Vagina (tissue), 2 donors: Measurements from ENCODE around the gene SP140L.

Experiments used
- POLR2A ChIP-seq, 2 donors: fragments of 450-650 bp; IDR thresholded peaks; one replicate each; pipeline ENCODE4 v1.6.1; 2017; ENCODE audit warnings: antibody characterized with exemption in 2 of 2, mild to moderate bottlenecking in 2 of 2, moderate library complexity in 2 of 2
- TF ChIP-seq, protein P1 (sequence below), 3 experiments: fragments of 450-650 bp in 2 of 3; fragments of 200-600 bp in 1 of 3; sonication (generic) in 1 of 3; IDR thresholded peaks; one replicate each; pipeline ENCODE4 v1.5.1; 2017 to 2019; ENCODE audit warnings: antibody characterized with exemption in 3 of 3, mild to moderate bottlenecking in 2 of 3, moderate library complexity in 2 of 3

DNA sequence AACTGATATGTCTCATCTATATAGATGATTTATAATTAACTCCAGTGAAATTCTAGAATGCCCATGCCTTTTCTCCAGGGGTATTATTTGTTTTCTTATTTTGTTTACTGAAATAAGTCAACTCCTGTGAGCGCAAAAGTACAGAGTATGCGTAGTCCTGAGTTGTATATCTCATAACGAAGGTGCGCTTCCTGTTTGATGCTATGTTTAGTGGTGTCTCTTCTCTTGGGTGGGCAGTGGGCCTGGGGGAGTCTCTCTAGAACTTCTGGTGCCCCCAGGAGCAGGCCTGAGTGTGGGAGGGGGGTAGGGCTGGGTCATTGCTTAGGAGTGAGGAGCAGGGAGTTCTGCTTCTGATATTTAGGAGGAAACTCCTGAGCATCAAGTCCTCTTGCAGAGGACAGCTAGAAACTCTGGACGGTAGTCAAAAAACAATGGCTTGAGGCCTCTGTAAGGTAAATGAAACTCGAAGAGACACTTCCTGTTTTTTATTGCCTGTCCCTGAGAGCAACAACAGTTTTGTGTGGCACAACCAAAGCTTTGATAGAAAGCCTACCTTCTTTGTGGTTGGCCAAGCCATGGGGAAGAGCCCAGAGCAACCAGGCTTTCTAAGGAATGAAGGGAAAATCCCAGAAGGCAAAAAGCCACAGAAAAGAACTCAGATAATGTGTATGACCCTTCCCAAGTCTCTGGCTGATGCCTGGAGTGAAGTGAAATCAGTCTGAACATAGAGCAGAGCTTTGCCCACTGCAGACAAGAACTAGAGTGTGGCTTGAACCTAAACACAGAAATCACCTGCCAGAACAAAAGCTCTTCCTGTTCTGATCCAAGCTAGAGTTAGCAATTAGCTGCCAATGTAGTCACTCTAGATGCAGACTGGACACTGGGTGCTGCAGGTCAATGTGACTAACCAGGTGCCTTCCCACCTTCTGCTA lies 8.5 kb upstream of the SP140L start:
- TF ChIP-seq, protein P1, sequence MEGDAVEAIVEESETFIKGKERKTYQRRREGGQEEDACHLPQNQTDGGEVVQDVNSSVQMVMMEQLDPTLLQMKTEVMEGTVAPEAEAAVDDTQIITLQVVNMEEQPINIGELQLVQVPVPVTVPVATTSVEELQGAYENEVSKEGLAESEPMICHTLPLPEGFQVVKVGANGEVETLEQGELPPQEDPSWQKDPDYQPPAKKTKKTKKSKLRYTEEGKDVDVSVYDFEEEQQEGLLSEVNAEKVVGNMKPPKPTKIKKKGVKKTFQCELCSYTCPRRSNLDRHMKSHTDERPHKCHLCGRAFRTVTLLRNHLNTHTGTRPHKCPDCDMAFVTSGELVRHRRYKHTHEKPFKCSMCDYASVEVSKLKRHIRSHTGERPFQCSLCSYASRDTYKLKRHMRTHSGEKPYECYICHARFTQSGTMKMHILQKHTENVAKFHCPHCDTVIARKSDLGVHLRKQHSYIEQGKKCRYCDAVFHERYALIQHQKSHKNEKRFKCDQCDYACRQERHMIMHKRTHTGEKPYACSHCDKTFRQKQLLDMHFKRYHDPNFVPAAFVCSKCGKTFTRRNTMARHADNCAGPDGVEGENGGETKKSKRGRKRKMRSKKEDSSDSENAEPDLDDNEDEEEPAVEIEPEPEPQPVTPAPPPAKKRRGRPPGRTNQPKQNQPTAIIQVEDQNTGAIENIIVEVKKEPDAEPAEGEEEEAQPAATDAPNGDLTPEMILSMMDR (IDR thresholded peaks at IDR 0.05), result no peak
- TF ChIP-seq POLR2A (IDR thresholded peaks at IDR 0.05), result no peak
